Uterus (tissue), 2 donors: Measurements from ENCODE around the gene CCNJ.

Experiments used
- CTCF ChIP-seq, 4 experiments: fragments of 200-600 bp in 2 of 4; fragments of 450-650 bp in 2 of 4; sonication (generic) in 2 of 4; IDR thresholded peaks; one replicate each; pipeline ENCODE4 v1.5.1; 2016 to 2019; ENCODE audit warnings: antibody characterized with exemption in 4 of 4, mild to moderate bottlenecking in 2 of 4, moderate library complexity in 1 of 4
- POLR2A ChIP-seq, 2 donors: fragments of 450-650 bp; IDR thresholded peaks; one replicate each; pipeline ENCODE4 v1.6.1; 2016; ENCODE audit warnings: antibody characterized with exemption in 2 of 2, mild to moderate bottlenecking in 1 of 2, moderate library complexity in 1 of 2

- no peak for TF ChIP-seq CTCF (IDR thresholded peaks at IDR 0.05)
- no peak for TF ChIP-seq POLR2A (IDR thresholded peaks at IDR 0.05)
Observed at GRCh38 chr10:96093948-96094347, 50.6 kb downstream of the CCNJ start.
